DMS153 treated with DMSO at 0.1 percent for 48 hours (cell line): ENCODE data around the gene MFAP2.

Source experiments
- DNase-seq: peaks from one replicate; lab custom pipeline; 2025; ENCODE audit not compliant: unreplicated experiment; lab: John Stamatoyannopoulos, UW

MFAP2 gene

DNA sequence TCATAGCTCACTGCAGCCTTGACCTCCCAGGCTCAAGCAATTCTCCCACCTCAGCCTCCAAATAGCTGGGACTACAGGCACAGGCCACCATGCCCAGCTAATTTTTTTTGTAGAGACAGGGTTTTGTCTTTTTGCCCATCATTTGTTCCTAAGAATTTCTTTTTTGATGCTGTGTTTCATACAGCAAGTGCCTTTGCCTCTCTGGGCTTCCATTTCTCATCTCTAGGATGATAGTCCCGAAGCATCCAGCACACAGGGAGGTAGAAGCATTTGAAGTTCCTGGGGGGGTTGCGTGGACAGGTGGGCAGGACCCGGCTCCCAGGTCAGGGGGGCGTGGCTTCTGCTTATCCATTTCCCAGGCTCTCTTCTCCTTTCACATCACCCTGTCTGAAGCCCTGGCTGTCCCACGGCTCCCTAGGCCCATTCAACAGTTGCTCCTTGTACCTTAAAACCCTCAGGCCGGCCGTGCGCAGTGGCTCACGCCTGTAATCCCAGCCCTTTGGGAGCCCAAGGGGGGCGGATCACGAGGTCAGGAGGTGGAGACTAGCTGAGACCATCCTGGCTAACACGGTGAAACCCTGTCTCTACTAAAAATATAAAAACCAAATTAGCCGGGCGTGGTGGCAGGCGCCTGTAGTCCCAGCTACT is 27.9 kb upstream of the MFAP2 start:
- no peak for DNase-seq

GRCh38 chr1:17007121-17007520 is 26.7 kb upstream of the MFAP2 start:
- no peak for DNase-seq

GRCh38 chr1:17005365-17005740 is 24.9 kb upstream of the MFAP2 start:
- DNase-seq = no peak

- DNase-seq = no peak
These were observed 24.3 kb upstream of the MFAP2 start for GRCh38 chr1:17004466-17005364.

- DNase-seq = no peak
These were observed 22.1 kb upstream of the MFAP2 start for GRCh38 chr1:17002524-17002902.

DNA sequence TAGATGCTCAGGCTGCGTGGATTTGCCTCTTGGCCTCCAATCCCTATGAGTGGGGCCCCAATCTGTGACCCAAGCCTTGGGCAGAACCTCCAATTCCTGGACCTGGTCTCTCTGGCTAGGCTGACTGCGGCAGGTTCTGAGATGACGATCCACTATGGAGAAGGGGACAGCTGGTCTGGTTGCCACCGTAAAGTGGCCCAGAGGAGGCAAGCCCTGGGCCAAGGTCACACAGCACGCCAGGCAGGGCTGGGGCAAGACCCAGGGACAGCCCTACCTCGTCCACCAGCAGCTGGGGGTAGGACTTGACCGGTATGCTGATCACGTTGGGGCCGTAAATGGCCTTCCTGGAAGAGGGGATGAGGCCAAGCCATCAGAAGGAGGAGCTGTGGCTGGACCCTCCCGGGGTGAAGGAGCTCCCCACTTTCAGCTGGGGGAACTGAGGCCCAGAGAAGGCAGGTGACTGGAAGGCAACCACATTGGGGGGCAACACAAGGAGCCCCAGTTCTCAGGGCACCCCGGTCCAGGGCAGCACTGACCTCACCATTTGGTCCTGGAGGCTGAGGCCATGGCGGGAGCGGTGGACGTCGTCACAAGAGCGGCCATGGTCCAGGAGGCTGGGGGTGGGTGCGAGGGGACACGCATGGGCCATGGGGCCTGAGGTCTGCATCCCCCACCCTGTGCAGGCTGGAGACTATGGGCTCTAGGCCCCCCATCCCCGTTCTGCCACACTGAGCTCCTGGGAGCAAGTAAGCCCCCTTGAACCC is 21.5 kb upstream of the MFAP2 start:
- no peak for DNase-seq

- no peak for DNase-seq
These were observed 19.4 kb upstream of the MFAP2 start for GRCh38 chr1:16999863-17000262.

GRCh38 chr1:16998589-16998988 is 18.2 kb upstream of the MFAP2 start:
- DNase-seq = no peak

GRCh38 chr1:16996845-16997244 is 16.4 kb upstream of the MFAP2 start:
- DNase-seq = no peak

DNA sequence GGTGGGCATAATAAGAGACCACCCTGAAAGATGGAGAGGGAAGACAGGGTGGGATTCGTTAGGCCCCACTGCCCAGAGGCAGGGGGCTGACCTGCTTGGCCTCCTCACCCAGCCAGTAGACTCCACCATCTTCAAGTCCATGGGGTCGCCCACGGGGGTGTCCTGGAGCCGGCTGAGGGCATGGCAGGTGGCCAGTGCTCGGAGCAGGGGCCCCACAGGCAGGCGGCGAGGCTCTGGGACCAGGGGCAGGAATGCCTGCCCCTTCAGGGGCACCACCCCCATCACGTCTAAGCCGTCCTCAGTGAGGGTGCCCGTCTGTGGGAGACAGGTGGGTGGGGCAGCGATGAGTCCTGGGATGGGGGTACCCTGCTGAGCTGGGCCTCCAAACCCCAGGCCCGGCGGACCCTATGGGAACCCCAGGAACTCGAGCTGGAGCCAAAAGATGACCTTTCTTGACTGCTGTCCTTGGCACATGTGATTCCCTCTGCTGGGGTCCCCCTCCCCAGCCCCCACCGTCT is 13.2 kb upstream of the MFAP2 start:
- DNase-seq = no peak

DNA sequence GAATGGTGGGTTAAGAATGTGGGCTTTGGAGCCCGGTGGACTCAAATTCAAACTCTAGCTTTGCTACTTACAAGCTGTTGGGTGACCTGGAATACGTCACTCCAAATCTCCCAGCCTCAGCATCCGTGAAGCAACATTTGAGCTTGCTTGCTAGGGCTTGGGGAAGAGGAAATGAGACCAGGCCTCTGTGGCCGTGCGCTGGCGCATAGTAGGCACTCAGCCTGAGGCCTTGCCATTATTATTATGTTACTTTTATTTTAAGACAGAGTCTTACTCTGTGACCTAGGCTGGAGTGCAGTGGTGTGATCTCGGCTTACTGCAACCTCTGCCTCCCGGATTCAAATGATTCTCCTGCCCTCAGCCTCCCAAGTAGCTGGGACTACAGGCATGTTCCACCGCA is 12.3 kb upstream of the MFAP2 start:
- DNase-seq = no peak

DNA sequence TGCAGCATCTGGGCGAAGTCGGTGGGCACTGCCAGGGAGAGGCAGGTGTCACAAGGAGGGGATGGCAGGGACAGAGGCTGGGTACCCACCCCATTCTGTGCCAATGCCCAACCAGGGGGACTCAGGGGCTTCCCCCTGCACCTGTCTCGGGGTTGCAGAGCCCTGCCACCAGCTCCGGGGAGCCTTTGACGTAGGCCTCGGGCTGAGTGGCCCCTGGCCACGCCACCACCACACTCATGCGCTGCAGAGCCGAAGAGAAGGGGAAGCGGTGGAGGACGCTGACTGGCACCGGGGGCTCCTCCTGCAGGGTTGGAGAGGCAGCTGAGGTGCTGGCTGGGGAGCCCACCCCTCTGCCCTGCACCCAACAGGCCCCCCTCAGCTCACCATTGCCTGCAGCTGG is 11.7 kb upstream of the MFAP2 start:
- DNase-seq = no peak

- no peak for DNase-seq
These were observed 11.2 kb upstream of the MFAP2 start for GRCh38 chr1:16991571-16991970.

GRCh38 chr1:16989676-16990391 is 9.4 kb upstream of the MFAP2 start:
- no peak for DNase-seq

DNA sequence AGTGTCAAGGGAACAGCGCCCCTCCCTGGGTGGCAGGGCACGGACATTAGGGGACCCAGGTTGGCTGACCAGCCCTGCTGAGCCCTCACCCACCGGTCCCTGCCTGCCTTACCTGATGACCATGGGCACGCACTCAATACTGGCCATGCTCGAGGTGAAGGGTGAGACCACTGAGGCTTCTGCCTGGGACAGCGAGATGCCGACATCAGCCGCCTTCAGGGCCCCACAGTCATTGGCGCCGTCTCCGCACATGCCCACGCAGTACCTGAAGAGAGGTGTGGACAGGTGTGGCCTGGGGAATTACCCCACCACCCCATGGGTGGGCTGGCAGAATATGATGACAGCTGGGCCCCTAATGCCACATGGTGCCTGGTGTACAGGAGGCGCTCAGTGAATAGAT is 7.8 kb upstream of the MFAP2 start:
- DNase-seq = no peak

DNA sequence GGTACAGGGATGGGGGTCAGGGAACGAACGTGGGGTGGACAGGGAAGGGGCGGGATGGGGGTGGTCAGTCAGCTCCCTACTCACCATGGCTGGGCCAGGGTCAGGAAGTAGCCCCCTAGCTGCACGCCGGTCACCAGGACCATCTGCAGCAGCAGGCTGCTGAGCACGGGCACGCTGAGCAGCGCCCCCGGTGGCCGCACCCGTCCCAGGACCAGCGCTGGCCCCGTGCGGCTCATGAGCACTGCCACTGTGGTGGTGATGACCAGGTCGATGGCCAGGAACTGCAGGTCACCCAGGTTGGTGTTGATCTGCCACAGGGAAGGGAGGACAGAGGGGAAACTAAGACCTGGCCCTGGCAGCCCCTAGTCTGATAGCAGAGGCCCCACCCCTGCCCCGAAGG is 6.5 kb upstream of the MFAP2 start:
- no peak for DNase-seq

GRCh38 chr1:16986560-16986959 is 6.1 kb upstream of the MFAP2 start:
- DNase-seq = no peak

GRCh38 chr1:16986113-16986512 is 5.7 kb upstream of the MFAP2 start:
- no peak for DNase-seq

GRCh38 chr1:16984717-16985116 is 4.3 kb upstream of the MFAP2 start:
- no peak for DNase-seq

DNA sequence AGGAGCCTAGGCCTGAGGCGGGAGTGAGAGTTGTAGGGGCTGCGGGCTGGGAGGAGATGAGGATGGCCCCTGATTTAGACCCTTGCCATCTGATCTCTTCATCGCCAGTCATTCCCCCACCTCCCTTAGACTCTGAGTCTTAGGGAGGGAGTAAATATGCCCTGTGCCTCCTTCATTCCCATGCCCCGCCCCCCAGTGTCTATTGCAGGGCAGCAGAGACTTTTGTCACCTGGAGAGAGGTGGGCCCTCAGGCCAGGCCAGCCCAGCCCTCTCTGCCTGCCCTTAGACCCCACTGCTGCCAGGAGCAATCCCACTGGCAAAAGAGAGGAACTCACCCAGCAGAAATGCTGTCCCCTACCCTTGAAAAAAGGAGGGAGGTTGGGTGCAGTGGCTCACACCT is 3.2 kb upstream of the MFAP2 start:
- no peak for DNase-seq

- no peak for DNase-seq
These were observed 2.5 kb upstream of the MFAP2 start for GRCh38 chr1:16982902-16983301.
